D341Med (cell line): Measurements from ENCODE around the gene MIEF1.
"Not testable (repeated sequence)": the region's sequence is repeated elsewhere in the genome, so short reads cannot be mapped to it uniquely, and the experiment has no call there.

ENCODE experiments used
- DNase-seq: peaks from one replicate; pipeline ENCODE4 v3.0.0; 2012; ENCODE audit warnings: low spot score

Gene MIEF1

GRCh38 chr22:39490135-39490798 lies 11.8 kb upstream of the MIEF1 start:
- DNase-seq: peak; percentile 93

GRCh38 chr22:39490966-39491680 lies 11.0 kb upstream of the MIEF1 start:
- DNase-seq: no peak

- no peak for DNase-seq
These were observed 10.4 kb upstream of the MIEF1 start for GRCh38 chr22:39491696-39492095.

GRCh38 chr22:39492186-39492585 lies 9.9 kb upstream of the MIEF1 start:
- DNase-seq: no peak

GRCh38 chr22:39493759-39494158 lies 8.3 kb upstream of the MIEF1 start:
- no peak for DNase-seq

GRCh38 chr22:39494471-39495120 lies 7.5 kb upstream of the MIEF1 start:
- DNase-seq: no peak

GRCh38 chr22:39496131-39496838 lies 5.8 kb upstream of the MIEF1 start:
- DNase-seq: peak; percentile 83

GRCh38 chr22:39497429-39497828 lies 4.7 kb upstream of the MIEF1 start:
- DNase-seq: no peak

- no peak for DNase-seq
These were observed 3.7 kb upstream of the MIEF1 start for GRCh38 chr22:39498368-39498767.

GRCh38 chr22:39498802-39499201 lies 3.3 kb upstream of the MIEF1 start:
- DNase-seq: no peak

- no peak for DNase-seq
These were observed 2.0 kb upstream of the MIEF1 start for GRCh38 chr22:39500101-39500500.

- no peak for DNase-seq
These were observed 414 bp upstream of the MIEF1 start for GRCh38 chr22:39501644-39502108.

GRCh38 chr22:39502789-39503409 lies 809 bp downstream of the MIEF1 start:
- DNase-seq: no peak

GRCh38 chr22:39503630-39504029 lies 1.5 kb downstream of the MIEF1 start:
- no peak for DNase-seq

- no peak for DNase-seq
These were observed 2.0 kb downstream of the MIEF1 start for GRCh38 chr22:39504071-39504470.

GRCh38 chr22:39507021-39507420 lies 4.9 kb downstream of the MIEF1 start:
- DNase-seq: not testable (repeated sequence)

GRCh38 chr22:39508393-39508792 lies 6.3 kb downstream of the MIEF1 start:
- no peak for DNase-seq

GRCh38 chr22:39510529-39511149 lies 8.5 kb downstream of the MIEF1 start:
- no peak for DNase-seq

GRCh38 chr22:39511226-39511625 lies 9.1 kb downstream of the MIEF1 start:
- DNase-seq: no peak

- no peak for DNase-seq
These were observed 9.9 kb downstream of the MIEF1 start for GRCh38 chr22:39512026-39512425.

- no peak for DNase-seq
These were observed 11.7 kb downstream of the MIEF1 start for GRCh38 chr22:39513791-39514190.
